ENCODE measurements around the gene LIN7C.

- TF ChIP-seq, protein P1, sequence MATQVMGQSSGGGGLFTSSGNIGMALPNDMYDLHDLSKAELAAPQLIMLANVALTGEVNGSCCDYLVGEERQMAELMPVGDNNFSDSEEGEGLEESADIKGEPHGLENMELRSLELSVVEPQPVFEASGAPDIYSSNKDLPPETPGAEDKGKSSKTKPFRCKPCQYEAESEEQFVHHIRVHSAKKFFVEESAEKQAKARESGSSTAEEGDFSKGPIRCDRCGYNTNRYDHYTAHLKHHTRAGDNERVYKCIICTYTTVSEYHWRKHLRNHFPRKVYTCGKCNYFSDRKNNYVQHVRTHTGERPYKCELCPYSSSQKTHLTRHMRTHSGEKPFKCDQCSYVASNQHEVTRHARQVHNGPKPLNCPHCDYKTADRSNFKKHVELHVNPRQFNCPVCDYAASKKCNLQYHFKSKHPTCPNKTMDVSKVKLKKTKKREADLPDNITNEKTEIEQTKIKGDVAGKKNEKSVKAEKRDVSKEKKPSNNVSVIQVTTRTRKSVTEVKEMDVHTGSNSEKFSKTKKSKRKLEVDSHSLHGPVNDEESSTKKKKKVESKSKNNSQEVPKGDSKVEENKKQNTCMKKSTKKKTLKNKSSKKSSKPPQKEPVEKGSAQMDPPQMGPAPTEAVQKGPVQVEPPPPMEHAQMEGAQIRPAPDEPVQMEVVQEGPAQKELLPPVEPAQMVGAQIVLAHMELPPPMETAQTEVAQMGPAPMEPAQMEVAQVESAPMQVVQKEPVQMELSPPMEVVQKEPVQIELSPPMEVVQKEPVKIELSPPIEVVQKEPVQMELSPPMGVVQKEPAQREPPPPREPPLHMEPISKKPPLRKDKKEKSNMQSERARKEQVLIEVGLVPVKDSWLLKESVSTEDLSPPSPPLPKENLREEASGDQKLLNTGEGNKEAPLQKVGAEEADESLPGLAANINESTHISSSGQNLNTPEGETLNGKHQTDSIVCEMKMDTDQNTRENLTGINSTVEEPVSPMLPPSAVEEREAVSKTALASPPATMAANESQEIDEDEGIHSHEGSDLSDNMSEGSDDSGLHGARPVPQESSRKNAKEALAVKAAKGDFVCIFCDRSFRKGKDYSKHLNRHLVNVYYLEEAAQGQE (IDR thresholded peaks at IDR 0.05; ENCODE audit: insufficient read depth in 1 of 2, low read depth in 2 of 2, low read length in 2 of 2), result no peak
- no peak for TF ChIP-seq SIN3A (IDR thresholded peaks at IDR 0.05; ENCODE audit: borderline replicate concordance, insufficient read depth, low read length)
- no peak for TF ChIP-seq TAF1 (IDR thresholded peaks at IDR 0.05; ENCODE audit: borderline replicate concordance, insufficient read depth, low read length)
These were observed 33.6 kb downstream of the LIN7C start for GRCh38 chr11:27473017-27473406.

Data from PFSK-1 (cell line).